ENCODE measurements around the gene RAB43. TPM values are rescaled to one million over a fixed set of nuclear protein-coding genes. Genes with fewer than 3 reads are reported as not detected.
A peak's percentile ranks its signal among the peaks of the same experiment; 100 is the strongest.

RAB43 gene
- total RNA-seq, 1 donor from 2014 or later: 8.2 TPM

GRCh38 chr3:129061888-129062834, 59.4 kb downstream of the RAB43 start:
- DNase-seq (ENCODE audit: low spot score): no peak

GRCh38 chr3:129061023-129061887, 60.3 kb downstream of the RAB43 start:
- DNase-seq (ENCODE audit: low spot score): no peak

- no peak for DNase-seq (ENCODE audit: low spot score)
Measured at GRCh38 chr3:129060276-129061022, 61.2 kb downstream of the RAB43 start, which contains the start of gene GP9. Gene GP9, plus strand, starts transcription at chr3:129060779. Its CDS starts 961 bp downstream, at chr3:129061740.

- no peak for DNase-seq (ENCODE audit: low spot score)
Measured at GRCh38 chr3:129059311-129059958, 62.2 kb downstream of the RAB43 start.

- DNase-seq (ENCODE audit: low spot score): no peak
Measured at GRCh38 chr3:129058441-129059200, 63.0 kb downstream of the RAB43 start.

GRCh38 chr3:129057249-129057648, 64.4 kb downstream of the RAB43 start:
- no peak for DNase-seq (ENCODE audit: low spot score)

- no peak for DNase-seq (ENCODE audit: low spot score)
Measured at GRCh38 chr3:129056451-129057173, 65.0 kb downstream of the RAB43 start.

- DNase-seq (ENCODE audit: low spot score): peak; percentile 19
Measured at GRCh38 chr3:129054605-129055104, 66.9 kb downstream of the RAB43 start.

- DNase-seq (ENCODE audit: low spot score): no peak
Measured at GRCh38 chr3:129052675-129053074, 68.9 kb downstream of the RAB43 start.

GRCh38 chr3:129051871-129052340, 69.7 kb downstream of the RAB43 start:
- DNase-seq (ENCODE audit: low spot score): no peak

- no peak for DNase-seq (ENCODE audit: low spot score)
Measured at GRCh38 chr3:129050556-129051295, 70.9 kb downstream of the RAB43 start.

- DNase-seq (ENCODE audit: low spot score): no peak
Measured at GRCh38 chr3:129047553-129047839, 74.1 kb downstream of the RAB43 start.

GRCh38 chr3:129046732-129047552, 74.7 kb downstream of the RAB43 start:
- no peak for DNase-seq (ENCODE audit: low spot score)

GRCh38 chr3:129046037-129046731, 75.4 kb downstream of the RAB43 start:
- DNase-seq (ENCODE audit: low spot score): no peak

GRCh38 chr3:129045675-129046036, 75.9 kb downstream of the RAB43 start:
- DNase-seq (ENCODE audit: low spot score): no peak

GRCh38 chr3:129040579-129041300, 80.9 kb downstream of the RAB43 start:
- DNase-seq (ENCODE audit: low spot score): no peak

- no peak for DNase-seq (ENCODE audit: low spot score)
Measured at GRCh38 chr3:129040039-129040336, 81.6 kb downstream of the RAB43 start.

Measured in umbilical cord (tissue), 2 donors.